Caki2 (cell line): ENCODE measurements around the gene CCDC112. TPM values are rescaled to one million over a fixed set of nuclear protein-coding genes. Genes with fewer than 3 reads are reported as not detected.

Source experiments
- DNase-seq: peaks from one replicate; pipeline ENCODE4 v3.0.0-alpha.2; 2015; ENCODE audit warnings: low read depth
- in situ Hi-C: cut with HindIII; loops from 2 replicates; pipeline ENCODE4 v1.10.0; 2016; ENCODE audit warnings: low sequenced_read_pairs, low pct_unique_long_range_greater_than_20kb, mixed read lengths
- total RNA-seq: library from RNA; depleted of rRNA; stranded (reverse); fragments of >200 nt; shearing (Covaris generic); gene quantifications from 2 replicates; pipeline ENCODE4 v1.2.3, GENCODE V29; 2014; ENCODE audit warnings: low replicate concordance; rRNA removed

The CCDC112 gene
- total RNA-seq, 1 experiment from 2014 or later: 6.4 TPM

DNA sequence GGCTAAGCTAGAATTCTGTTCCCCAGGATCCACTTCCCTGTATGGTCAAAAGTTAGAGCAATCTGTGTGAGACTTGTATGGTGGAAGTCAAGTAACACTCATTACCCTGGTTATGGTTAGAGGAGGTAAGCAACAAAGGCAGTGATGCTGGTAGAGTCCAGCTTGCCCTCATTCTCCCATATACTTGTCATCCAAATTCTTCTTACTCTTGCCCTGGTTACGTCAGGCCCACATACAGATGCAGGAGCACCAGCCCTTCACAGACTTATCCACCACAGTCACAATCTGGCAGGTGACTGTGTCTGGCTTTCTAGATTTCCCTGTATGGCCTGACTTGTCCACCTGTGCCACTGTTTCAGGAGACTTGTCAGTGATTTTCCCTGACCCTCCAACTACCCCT, 69.2 kb downstream of the CCDC112 start:
- in situ Hi-C loops: no loop called here
- DNase-seq: no peak

Other genes starting within 250 kb of the CCDC112 start
- 0.46 and 1.0 TPM in 2 replicates for gene TRIM36, start 126.7 kb downstream of the CCDC112 start, total RNA-seq
- gene PGGT1B, start 33.8 kb downstream of the CCDC112 start, total RNA-seq: 1.3 and 9.1 TPM in 2 replicates
- gene FEM1C, start 248.1 kb upstream of the CCDC112 start, total RNA-seq: 5.2 and 7.1 TPM in 2 replicates